Progenitor cell of endocrine pancreas (in vitro differentiated cells): Measurements from ENCODE around the gene ENTR1. TPM values are rescaled to one million over a fixed set of nuclear protein-coding genes. Genes with fewer than 3 reads are reported as not detected.

ENCODE experiments used
- DNase-seq: peaks from one replicate; pipeline ENCODE4 v3.0.0; 2021; ENCODE audit warnings: low spot score; ENCODE audit not compliant: unreplicated experiment
- H3K27ac Mint-ChIP-seq: 2 replicates; pipeline ENCODE4 v1.8.0; 2021; ENCODE audit warnings: mild to moderate bottlenecking, moderate library complexity, mixed read lengths
- H3K27me3 Mint-ChIP-seq: 2 replicates; pipeline ENCODE4 v1.8.0; 2021; ENCODE audit warnings: mixed read lengths
- H3K36me3 Mint-ChIP-seq: 2 replicates; pipeline ENCODE4 v1.8.0; 2022; ENCODE audit warnings: mixed read lengths; ENCODE audit not compliant: insufficient read depth
- H3K4me1 Mint-ChIP-seq: 2 replicates; pipeline ENCODE4 v1.8.0; 2021; ENCODE audit warnings: low read depth, mixed read lengths
- H3K4me3 Mint-ChIP-seq: 2 replicates; pipeline ENCODE4 v1.8.0; 2021; ENCODE audit warnings: low read depth, mild to moderate bottlenecking, moderate library complexity, mixed read lengths
- H3K9me3 Mint-ChIP-seq: 2 replicates; pipeline ENCODE4 v1.8.0; 2021; ENCODE audit warnings: low read depth, mixed read lengths
- CTCF ChIP-seq: fragments of 200-600 bp; sonication (generic); IDR thresholded peaks from one replicate; pipeline ENCODE4 v1.5.0; 2021; ENCODE audit warnings: antibody characterized with exemption, mild to moderate bottlenecking; ENCODE audit not compliant: unreplicated experiment
- total RNA-seq: library from RNA; stranded (reverse); gene quantifications from 2 replicates; pipeline ENCODE4 v1.2.1, GENCODE V29; 2021

ENTR1 gene
- total RNA-seq, 1 donor from 2014 or later, result 70.9 TPM

GRCh38 chr9:136387217-136387616 is 23.2 kb downstream of the ENTR1 start:
- no peaks in the 10 kb centered on the region for H3K4me1 Mint-ChIP-seq
- no peaks in the 10 kb centered on the region for H3K27me3 Mint-ChIP-seq
- peaks cover 22% of the 10 kb centered on the region for H3K36me3 Mint-ChIP-seq
- TF ChIP-seq CTCF, result no peak
- DNase-seq, result no peak
- no peak overlapping the region for H3K27ac Mint-ChIP-seq
- no peak overlapping the region for H3K4me3 Mint-ChIP-seq
- no peaks in the 10 kb centered on the region for H3K9me3 Mint-ChIP-seq

- no peaks in the 10 kb centered on the region for H3K27me3 Mint-ChIP-seq
- H3K36me3 Mint-ChIP-seq, result peaks cover 18% of the 10 kb centered on the region
- no peaks in the 10 kb centered on the region for H3K4me1 Mint-ChIP-seq
- H3K9me3 Mint-ChIP-seq, result no peaks in the 10 kb centered on the region
- H3K27ac Mint-ChIP-seq, result no peak overlapping the region
- no peak for DNase-seq
- TF ChIP-seq CTCF, result no peak
- H3K4me3 Mint-ChIP-seq, result no peak overlapping the region
Measured at GRCh38 chr9:136386018-136386417, 24.4 kb downstream of the ENTR1 start.

GRCh38 chr9:136385015-136385414 is 25.4 kb downstream of the ENTR1 start:
- H3K4me3 Mint-ChIP-seq, result no peak overlapping the region
- no peaks in the 10 kb centered on the region for H3K27me3 Mint-ChIP-seq
- no peak overlapping the region for H3K27ac Mint-ChIP-seq
- H3K9me3 Mint-ChIP-seq, result no peaks in the 10 kb centered on the region
- H3K4me1 Mint-ChIP-seq, result no peaks in the 10 kb centered on the region
- no peak for DNase-seq
- no peak for TF ChIP-seq CTCF
- H3K36me3 Mint-ChIP-seq, result peaks cover 18% of the 10 kb centered on the region

- Mint-ChIP-seq H3K36me3 (peaks cover 15% of the 10 kb centered on the region), H3K27ac (no peak overlapping the region), H3K4me3 (no peak overlapping the region), H3K4me1 (no peaks in the 10 kb centered on the region), H3K27me3 (no peaks in the 10 kb centered on the region), H3K9me3 (no peaks in the 10 kb centered on the region)
- TF ChIP-seq CTCF, result no peak
- no peak for DNase-seq
Measured at GRCh38 chr9:136383436-136383835, 27.0 kb downstream of the ENTR1 start.

GRCh38 chr9:136381966-136382513 is 28.4 kb downstream of the ENTR1 start:
- Mint-ChIP-seq H3K9me3 (no peaks in the 10 kb centered on the region), H3K4me3 (no peak overlapping the region), H3K27ac (no peak overlapping the region), H3K36me3 (peaks cover 11% of the 10 kb centered on the region), H3K4me1 (no peaks in the 10 kb centered on the region), H3K27me3 (no peaks in the 10 kb centered on the region)
- no peak for DNase-seq
- TF ChIP-seq CTCF, result no peak
